GM18520 (cell line): ENCODE measurements around the gene INHA.

Experiments used
- ATAC-seq: cut with Tn5 transposase; IDR thresholded peaks from one replicate; pipeline ENCODE4 v1.9.1; 2021; ENCODE audit not compliant: unreplicated experiment

The INHA gene

DNA sequence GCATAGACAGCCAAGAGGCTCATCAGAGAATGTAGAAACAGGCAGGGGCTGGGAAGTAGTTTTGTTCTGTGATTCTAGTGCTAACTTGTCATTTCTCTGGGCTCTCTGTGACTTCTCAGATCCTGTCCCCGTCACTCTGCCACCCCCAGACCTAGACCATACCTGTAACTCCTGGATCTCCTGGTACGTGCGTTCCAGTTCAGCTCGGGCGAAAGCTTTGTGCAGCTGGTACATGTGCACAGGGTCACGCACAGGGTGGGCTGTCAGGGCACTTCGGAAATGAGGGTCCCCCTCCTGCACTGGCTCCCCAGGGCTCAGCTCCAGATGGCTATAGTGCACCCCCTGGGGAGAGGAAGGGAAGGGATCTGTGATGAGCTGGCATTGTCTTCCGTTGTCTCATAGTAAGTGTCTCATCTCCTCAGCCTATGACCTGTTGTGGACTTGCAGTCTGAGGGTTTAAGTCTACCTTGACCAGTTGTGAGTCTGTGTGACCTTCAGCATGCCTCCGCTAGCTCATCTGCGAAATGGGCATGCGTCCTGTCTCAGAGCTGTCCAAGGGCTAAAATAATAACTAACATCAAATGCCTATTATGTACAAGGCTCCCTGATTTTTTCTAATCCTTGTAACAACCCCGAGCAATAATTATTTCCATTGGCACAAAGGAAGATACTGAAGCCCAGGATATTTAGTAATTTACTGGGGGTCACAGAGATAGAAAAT, 31.2 kb upstream of the INHA start:
- ATAC-seq, result no peak

DNA sequence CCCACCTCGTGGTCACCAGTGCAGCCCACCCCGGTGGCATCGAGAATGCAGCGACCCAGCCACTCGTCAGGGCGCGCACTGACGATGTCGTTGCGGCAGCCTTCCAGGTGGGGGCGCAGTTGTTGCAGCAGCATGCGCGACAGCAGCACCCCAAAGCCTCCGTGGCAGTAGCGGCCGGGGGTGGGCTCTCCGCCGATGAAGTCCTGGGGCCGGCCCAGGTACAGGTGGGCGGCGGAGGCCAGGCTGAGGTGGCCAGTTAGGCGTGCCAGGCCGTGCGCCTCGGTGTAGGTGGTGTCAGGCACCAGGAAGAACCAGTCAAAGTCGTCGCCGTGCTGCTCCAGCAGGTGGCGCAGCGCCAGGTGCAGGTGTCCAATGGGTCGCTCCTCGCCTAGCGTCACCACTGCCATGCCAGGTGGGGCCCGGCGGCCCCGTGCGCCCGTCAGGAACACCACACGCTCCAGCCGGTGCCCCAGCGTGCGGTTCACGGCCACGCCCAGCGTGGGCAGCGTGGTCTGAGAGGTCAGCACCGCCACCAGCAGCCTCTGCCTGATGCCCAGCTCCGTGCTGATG, 30.4 kb upstream of the INHA start:
- peak; percentile 38 for ATAC-seq

DNA sequence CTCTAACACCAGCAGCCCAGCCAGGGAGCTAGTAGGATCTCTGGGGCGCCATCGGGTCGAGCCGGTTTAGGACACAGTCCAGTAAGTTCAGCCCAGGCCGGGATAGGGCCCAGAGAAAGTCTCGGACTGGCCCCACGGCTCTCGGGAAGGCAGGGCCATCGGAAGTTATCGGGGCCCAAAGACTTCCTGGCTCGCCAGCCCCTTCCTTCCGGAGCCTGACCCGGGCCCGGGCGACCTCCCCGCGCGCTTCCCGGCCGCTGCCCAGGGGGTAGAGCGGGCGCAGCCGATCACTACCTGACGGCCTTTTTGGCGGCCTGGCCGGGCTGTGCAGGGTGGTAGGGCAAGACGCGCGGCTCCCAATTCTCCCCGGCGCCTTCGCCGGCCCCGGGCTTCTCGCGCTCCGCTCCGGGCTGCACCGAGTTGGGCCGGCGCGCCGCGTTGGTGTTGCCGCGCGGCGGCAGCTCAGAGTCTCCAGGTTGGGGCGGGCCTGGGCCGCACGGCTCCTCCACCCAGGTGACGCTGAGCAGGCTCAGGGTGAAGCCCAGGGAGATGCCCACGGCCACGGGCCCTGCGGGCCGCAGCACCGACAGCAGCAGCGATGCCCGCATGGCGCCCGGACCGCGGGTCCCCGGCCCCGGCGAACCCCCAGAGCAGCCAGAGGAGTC, 29.0 kb upstream of the INHA start:
- ATAC-seq, result peak; percentile 21

DNA sequence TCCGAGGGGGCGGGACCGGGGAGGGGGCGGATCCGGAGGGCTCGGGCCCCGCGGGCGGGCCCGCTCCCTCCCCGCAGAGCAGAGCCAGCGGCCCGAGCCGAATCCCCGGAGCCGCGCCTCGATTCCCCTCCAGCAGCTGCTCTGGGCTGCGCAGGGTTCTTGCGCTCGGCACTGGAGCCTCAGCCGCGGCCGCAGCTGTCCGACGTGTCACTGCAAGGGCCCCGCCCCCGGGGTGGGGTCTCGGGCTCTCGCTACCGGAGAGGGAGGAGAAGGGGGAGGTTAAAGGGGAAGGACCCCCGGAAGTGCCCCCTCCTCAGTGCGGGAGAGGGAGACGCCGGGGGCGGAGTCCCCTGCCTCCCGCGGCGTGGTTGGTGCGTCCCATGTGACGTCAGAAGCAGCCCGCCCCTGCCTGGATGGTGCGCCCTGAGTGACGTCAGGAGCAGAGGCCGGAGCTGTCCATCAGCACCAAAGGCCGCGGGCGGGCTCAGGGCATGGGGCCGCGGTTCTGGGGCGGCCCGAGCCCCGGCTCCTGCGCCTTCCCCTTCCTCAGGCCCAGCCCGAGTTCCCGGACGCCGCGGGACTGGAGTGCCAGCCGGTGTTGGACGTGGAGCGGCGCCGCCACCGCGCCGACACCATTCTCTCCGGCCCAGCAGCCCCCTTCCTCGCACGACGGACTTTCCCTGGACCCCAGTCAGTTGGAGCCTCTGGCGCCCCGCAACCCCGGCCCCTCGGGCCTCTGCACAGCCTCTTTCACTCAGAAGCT, 28.3 kb upstream of the INHA start, which contains the start of the genes CHPF and TMEM198:
CHPF (minus strand) TSS at position 214 of the 763 bp plus-strand sequence. CDS start 271 bp downstream, outside the sequence.
TMEM198 (plus strand) TSS at position 433 of the 763 bp plus-strand sequence. CDS start 700 bp downstream, outside the sequence.
- ATAC-seq, result peak; percentile 63

DNA sequence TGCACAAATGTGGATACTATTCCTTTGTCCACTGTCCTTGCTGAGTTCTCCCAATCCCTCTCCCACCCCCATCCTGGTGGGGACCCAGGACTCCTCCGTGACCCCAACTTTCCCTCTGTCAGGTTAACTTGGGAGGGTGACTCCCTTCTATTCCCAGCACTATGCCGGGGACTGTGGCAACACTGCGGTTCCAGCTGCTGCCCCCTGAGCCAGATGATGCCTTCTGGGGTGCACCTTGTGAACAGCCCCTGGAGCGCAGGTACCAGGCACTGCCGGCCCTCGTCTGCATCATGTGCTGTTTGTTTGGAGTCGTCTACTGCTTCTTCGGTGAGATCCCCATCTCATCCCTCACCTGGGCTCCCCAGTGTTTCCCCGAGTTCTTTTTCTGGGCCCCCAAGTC, 27.5 kb upstream of the INHA start:
- ATAC-seq, result no peak

DNA sequence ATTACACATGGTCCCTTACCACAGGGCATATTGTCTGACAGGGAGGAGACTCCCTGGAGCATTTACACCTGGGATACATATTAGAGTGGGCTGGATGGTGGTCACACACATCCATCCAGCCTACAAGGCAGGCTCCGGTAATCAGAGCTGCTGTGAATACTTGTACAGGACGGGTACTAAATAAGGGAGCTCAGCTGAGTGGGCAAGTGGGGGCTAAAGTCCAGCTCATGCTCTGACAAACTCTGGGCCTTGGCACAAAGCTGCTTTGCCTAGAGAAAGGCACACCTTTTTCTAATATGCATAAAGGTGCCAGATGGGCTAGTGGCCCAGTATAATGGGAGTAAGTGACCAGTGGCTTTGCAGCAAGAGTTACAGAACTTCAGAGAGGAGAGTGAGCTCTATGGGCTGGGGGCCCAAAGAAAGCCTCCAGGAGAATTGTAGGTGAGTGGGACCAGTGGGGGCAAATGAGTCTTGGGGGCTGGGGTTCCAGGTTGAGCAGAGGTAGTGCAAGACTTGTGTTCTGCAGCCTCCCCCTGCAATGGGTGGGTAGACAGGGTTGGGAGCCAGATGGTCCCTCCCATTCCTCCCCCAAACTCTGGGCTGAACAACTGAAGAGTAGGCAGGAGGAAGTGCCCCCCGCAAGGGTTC, 26.7 kb upstream of the INHA start:
- ATAC-seq, result no peak

DNA sequence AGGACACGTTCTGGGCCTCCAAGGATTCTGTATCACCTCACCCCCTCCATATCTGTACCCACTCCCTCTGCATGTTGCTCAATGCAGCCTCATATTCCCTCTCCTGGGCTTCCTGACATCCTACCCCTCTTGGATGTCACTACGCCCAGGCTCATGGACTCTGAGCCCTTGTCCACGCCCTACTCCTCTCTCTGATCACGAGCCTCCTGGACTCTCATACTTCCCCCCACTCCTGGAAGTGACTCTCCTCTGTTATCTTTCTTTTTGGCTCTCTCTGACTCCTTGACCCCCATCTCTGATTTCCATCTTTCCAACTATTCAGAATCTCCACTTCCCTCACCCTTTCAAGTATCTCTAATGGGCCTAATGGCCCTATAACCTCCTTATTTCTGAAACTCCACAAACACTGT, 26.2 kb upstream of the INHA start:
- ATAC-seq, result no peak

DNA sequence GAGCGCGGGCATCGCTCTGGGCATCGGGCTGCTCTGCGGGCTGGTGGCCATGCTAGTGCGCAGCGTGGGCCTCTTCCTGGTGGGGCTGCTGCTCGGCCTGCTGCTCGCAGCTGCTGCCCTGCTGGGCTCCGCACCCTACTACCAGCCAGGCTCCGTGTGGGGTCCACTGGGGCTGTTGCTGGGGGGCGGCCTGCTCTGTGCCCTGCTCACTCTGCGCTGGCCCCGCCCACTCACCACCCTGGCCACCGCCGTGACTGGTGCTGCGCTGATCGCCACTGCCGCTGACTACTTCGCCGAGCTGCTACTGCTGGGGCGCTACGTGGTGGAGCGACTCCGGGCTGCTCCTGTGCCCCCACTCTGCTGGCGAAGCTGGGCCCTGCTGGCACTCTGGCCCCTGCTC, 24.5 kb upstream of the INHA start:
- ATAC-seq, result no peak

DNA sequence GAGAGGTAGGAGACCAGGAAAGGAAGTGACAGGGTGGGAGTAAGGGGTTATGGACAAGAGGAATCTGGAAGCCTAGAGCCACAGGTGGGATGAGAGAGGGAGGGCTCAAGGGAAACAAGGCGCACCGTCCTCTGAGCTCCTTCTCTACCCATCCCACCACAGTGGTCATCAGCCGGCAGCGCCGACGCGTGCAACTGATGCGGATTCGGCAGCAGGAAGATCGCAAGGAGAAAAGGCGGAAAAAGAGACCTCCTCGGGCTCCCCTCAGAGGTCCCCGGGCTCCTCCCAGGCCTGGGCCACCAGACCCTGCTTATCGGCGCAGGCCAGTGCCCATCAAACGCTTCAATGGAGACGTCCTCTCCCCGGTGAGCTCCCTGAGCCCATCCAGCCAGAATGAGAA, 23.1 kb upstream of the INHA start:
- ATAC-seq, result no peak

DNA sequence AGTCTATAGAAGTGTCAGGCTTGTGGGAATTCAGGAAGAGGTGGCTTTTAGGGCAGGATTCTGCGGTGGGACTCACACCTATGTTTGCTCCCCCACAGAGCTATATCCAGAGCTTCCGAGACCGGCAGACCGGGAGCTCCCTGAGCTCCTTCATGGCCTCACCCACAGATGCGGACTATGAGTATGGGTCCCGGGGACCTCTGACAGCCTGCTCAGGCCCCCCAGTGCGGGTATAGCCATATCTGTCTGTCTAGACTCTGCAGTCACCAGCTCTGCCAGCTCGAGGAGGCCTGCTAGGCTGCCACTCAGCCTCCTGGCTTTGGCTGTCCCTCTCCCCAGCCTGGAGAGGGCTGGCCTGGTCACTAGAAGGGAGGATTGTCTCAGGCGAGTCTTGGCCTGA, 22.5 kb upstream of the INHA start:
- no peak for ATAC-seq

DNA sequence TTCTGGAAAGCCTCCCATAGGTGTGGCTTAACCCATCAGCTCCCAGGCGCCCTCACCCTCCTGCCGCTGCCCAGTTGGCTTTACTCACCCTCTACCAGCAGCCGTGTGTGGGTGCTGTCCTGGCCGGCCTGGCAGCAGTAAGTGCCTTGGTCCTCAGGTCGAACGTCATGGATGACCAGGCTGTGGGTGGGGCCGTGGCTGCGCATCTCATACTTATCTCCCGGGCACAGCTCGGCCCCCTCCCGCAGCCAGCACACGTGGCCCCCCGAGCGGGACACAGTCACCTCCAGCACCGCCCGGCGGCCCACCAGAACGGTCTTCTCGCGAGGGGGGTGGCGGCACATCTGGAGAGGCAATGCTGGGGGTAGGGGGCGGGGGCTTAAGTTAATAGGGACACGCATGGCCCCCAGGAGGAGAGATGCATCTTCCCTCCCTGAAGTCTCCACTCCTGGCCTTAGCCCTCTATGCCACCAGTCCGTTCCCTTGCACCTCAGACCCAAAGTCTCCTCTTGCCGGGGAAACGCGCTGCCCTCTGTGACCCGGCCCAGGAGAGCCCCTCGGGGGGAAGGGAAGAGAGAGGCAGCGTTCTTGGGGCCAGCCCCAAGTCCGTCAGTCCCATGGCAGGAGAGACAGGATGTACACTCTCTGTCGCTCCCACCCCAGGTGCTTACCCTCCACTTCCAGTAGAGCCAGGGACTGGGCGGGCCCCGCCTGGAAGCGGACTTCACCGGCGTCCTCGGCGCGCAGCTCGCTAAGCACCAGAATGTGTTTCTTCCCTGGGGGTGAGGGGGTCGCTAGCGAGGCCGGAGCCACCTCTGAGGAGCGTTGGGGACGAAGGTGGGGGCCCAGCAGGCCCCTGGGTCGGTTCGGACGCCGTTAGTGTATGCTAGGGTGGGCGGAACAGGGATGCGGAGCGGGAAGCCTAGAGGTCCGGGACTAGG, 20.4 kb upstream of the INHA start:
- no peak for ATAC-seq

DNA sequence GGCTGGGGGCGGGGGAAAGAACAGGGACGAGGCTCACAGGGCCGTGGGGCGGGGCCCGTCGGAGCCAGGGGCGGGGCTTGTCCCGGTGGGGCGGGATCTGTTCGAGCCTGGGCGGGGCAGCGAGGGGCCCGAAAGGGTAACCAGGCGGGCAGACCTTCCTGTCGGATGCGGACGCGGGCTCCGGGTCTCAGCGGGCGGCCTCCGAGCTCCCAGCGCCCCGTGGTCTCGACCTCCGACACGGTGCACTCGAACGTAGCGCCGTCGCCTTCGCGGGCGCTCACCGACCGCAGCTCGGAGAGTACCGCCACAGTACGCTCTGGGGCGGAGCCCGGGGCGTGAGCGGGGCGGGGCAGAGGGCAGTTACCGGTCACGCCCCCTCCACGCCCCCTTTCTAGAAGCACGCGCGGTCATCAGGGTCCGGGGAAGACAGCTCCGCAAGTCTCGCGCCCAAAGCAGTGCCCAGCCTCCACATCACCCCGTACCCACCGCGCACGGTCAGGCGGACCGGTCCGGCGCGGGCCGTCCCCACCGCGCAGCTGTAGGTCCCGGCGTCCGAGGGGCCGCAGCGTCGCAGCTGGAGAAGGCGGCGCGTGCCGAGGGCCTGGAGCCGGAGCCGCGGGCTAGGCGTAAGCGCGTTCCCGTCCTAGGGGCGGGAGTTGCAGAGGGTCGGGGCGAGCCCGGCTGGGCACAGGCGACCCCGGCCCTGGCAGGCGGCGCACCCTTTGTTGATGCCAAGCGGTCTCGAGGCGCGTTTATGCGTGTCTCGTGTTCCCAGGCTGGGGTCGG, 19.5 kb upstream of the INHA start:
- ATAC-seq, result peak; percentile 73

DNA sequence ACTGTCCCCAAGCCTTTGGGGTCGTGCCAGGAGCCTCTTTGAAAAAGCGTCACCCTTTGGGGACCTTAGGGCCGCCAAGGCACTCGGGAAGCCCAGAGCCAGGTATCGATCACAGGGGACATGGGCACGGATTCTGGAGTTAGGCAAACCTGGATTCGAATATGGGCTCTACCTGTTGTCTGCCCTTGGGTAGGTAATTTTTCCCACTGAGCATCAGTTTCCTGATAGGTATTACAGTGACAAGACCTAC, 19.0 kb upstream of the INHA start:
- no peak for ATAC-seq

DNA sequence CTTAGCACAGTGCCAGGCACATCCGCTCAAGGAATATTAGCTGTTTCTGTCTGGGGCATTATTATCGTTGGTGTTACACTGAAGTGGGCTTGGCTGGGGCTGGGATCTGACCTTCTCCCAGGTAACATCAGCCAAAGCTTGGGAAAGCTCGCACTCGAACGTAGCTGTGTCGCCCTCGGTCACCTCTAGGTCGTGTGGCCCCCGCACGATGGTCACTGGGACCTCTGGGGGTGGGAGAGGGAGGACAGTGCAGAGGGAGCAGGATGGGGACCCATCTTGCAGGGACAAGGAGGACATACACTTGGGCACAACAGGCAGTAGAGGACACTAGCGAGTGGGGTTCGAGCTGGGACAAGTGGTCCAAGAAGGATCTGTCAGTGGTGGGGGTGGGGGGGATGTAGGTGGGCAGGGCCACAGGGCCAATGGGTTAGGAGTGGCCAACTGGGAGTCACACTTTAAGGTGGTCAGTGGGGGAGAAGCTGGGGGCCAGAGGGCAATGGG, 18.6 kb upstream of the INHA start:
- no peak for ATAC-seq

DNA sequence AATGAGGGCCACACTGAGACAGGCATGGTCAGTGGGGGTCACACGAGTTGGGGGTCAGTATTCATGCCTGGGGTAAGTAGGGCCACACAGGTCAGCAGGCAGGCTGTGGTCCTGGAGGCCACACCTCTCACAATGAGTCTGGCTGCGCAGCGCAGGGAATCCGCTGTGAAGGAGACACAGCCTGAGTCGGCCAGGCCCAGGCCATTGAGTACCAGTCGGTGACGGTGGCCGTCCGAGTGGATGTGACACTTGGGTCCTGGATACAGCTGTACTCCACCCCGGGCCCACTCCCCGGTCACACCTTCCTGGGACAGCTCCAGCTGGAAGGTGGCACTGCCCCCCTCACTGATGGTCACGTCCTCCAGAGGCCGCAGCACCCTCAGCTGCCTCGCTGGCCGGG, 17.8 kb upstream of the INHA start:
- ATAC-seq, result no peak

DNA sequence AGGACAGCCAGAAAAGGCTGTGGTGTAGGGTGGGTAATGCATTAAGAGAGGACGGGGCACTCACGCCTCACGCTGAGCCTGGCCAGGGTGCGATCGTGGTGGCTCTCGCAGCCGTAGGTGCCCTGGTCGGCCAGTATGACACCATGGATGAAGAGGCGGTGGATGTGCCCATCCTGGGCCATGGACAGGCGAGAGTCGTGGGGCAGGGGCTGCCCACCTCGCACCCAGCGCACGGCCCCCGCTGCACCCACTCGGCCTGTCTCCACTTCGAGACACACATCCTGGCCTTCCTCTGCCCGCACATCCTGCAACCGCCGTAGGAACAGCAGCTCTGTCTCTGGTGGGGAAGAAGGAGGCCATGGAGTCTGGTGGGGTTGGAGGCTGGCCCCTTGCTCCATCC, 16.2 kb upstream of the INHA start:
- ATAC-seq, result no peak

DNA sequence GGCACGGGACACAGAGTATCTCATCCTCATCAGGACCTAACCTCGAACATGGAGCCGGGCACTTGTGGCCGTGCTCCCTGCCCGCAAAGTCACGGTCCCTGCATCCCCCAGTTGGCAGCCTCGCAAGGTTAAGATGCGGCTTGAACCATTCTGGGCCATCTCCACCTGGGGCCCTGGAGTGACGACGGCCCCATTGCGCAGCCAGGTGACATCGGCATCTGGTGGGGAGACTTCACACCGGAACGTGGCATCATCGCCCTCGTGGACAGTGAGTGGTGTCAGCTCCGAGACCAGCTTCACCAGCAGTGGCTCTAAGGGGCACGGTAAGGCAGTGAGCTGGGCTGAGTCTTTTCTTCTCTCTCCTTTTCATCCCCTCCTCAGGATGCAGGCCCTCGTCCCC, 15.7 kb upstream of the INHA start:
- ATAC-seq, result no peak

DNA sequence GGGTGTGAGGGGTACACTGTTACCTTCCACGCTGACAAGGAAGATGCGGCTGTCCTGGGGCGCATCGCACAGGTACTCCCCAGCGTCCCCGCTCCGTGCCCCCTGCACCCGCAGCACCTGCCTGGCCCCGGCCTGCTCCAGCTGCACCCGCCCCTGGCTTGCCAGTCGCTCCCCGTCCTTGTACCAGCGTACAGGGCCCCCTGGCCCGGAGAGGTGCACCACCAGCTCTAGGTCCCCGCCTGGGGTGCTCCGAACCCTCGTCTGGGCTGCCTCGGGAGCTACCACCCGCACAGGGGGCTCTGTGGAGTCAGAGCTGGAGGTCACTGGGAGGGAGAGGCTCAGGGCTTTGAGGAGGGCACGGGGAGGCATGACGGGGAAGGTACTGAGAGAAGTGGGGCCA, 14.8 kb upstream of the INHA start:
- no peak for ATAC-seq
